ENCODE measurements around the gene ABCF2.

Gene ABCF2

DNA sequence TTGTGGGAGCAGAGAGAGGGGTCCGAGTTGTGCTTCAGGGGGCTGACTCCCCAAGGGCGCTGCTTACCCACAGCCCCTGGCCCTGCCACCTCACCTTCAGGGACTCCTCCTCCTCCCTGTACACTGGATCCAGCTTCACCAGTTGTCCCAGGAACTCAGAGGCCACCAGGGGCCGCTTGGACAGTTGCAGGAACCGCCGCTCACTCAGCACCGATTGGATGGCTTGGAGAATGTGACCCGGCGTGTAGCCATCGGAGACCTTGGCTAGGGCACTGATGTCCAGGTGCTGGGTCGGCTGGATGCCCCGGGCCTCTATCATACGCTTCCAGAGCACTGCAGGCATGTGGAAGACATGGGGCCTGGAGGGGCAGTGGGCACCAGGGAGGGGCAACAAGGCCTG, 35.5 kb downstream of the ABCF2 start:
- no peak for DNase-seq

DNA sequence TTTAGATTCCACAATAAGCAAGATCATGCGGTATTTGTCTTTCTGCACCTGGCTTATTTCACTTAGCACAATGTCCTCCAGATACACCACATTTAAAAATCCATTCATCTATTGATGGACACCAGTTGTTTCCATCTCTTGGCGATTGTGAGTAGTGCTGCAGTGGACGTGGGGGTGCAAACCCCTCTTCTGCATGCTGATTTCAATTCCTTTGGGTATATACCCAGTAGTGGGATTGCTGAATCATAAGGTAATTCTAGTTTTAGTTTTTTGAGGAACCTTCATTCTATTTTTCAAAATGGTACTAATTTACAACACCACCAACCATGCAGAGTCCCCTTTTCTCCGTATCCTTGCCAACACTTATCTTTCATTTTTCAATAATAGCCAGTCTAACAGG, 38.0 kb downstream of the ABCF2 start:
- no peak for DNase-seq

DNA sequence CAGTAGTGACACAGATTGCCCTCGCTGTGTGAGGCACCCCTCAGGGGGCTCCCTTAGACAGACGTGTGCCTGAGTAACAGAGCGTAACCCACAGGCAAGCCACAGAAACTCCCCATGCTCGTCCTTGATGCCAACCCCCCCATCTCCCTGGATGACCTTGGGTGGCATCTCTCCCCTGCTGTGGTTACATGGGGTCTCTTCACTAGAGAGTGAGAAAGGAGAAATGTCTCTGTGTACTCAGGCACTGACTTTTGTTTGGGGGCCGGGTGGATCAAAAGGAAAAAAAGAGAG, 38.8 kb downstream of the ABCF2 start:
- DNase-seq = no peak

DNA sequence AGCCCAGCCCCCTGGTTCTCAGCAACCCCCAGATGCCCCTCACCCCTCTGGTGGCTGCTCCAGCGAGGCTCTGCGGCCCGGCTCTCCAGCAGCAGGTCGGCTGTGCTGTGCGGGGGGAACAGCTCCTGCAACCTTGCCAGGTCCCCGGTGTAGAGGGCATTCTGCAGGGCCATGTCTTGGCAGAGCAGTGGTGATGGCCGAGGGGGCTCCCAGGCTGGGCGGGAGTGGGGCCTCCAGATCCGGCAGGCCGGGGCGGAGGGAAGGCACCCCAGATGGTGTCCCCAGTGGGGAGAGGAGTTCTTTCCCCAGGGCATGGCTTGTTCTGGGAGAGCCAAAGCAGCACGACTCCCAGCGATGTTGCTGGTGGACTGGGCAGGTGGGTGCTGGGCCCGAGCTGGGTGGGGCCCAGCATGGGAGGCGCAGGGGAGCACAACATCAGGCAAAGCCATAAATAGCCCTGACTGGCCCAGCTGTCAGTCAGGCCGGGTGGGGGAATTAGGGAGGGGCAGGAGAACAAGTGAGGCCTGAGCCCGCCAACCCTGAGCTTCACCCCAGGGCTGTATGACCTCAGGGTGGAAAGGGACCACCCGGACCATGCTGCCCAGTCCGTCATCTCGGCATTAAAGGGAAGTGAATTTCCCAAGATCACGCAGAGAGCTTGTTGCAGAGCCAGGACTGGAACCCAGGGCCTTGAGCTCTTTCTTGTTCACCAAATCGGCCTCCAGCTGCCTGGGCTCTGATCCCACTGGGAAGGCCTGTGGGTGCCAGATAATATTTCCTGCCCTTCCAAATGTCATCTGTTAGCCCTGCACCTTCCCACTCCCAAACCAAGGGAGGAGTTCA, 39.4 kb downstream of the ABCF2 start:
- no peak for DNase-seq

DNA sequence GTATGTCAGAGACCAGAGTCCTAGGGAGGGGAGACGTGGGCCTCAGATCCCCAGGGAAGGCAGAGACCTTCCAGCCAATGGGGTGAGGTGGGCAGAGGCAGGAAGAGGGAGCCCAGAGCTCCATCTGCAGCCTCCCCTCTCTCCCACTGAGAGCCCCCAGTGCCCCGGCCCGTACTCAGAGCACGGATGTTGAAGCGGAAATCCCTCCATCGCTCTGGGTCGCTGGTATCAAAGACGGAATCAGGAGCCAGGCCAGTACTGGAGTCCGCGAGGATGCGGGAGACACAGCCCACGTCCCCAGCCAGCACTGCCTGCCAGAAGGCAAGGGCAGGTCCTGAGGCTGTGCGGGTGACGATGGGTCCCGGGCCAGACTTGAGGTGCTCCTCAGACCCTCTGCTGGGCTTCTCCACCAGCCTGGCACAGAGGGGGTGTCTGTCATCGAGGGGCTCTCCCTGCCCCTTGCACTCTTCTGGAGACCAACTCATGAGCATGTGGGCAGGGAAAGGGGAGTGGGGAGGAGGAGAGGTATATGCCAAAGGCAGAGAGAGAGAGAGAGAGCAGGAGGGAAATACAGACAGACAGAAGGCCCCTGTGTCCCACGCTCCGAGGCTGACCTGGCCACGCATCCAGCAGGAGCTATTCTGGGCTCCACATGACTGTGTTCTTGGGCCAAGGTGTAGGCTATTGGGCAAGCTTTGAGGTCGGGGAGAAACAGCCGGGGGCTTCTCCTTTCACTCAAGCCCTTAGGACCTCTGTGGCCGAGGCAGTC, 40.2 kb downstream of the ABCF2 start, which contains the start of gene ASB10:
TSS of gene ASB10 (minus strand) at position 611 of the 769 bp plus-strand sequence. CDS start at position 491, 120 bp downstream.
- no peak for DNase-seq

DNA sequence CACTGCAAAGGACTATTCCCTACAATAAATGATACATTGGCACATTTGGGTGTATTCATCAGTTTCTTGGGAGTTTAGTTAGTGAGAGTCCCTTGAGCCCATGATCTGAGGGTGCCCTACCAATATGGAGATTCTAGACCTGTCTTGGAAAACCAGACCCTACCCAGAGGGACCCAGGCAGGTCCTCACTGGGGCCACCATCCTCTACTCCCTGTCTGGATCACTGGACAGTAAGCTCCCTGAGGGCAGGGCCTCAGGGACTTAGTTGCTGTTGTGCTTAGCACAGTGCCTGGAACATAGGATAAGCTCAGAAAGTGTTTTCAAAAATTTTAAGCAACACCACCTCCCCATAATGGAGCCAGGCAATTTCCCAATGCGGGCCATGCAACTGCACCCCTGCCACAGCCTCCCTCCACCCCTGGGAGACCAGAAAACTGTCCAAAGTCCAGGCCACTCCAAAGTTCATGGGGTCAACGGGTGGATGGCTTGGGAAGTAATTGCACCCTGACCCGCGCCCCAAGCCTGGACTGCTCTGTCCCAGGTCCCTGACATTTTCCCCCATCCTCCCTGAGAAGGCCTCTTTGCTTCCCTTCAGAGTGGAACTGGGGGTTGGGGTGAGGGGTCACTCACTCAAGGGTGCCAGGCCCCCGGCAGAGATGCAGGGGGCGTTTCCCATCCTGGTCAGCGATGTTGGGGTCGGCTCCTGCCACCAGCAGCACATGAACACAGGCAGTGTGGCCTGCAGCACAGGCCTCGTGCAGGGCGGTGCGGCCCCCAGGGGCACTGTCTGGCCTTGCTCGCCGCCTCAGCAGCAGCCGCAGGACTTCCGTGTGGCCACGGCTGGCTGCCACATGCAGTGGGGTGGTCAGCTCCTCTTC, 41.0 kb downstream of the ABCF2 start:
- DNase-seq = no peak

DNA sequence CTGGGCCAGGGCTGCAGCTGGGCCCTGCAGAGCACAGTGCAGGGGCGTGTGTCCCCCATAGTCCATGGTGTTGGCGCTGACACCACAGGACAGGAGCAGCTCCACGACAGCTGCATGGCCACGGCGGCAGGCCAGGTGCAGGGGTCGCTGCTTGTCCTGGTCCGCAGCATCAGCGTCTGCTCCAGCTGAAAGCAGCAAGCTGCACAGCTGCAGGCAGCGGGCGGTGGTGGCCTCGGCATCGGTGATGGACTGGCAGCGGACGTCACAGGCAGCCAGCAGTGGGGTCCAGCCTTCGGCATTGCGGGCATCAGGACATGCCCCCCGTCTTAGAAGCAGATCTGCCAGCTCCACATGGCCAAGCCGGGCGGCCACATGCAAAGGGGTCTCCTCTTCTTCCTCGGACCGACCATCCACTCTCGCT, 46.0 kb downstream of the ABCF2 start:
- no peak for DNase-seq

DNA sequence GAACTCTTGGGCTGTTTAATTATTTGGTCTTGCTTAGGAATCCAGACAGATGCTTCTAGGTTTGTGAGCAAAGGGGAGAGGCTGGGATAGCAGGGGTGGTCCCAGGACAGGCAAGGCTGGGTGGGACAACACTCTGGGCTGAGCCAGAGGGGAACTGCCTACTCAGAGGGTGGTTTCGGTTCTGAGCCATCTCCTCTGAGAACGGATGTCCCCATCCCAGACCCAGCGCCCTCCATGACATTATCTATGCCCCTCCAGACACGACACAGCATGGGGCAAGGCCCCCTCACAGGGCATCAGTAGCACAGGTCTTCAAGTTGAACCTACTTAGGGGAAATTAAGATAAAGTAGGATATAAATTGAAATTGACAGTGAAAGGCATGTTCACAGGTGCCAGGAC, 47.1 kb downstream of the ABCF2 start:
- no peak for DNase-seq

DNA sequence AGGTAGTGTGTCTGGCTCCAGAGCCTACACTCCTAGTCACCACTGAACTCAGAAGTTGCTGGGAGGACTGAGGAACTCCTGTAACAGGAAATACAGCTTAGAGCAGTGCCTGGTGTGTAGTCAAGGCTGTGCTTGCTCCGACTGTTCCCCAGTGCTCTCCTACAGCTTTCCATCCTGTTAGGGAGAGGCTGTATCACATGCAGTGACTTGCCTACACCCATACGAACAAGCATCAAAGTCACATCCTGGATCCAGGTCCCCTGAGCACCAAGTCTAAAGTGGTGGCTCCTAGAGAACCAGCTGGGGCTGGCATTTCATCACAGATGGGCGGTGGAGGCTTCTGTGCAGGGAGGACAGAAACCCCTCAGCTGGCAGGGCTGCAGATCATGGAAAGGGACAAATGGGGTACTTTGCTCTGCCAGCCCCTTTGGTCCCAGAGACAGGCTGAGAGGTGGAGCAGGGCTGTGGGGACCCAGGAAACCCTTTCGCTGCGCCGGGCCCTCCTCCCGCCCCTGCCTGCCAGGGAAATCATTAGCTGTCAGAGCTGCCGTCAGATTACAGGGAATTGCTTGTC, 47.6 kb downstream of the ABCF2 start:
- no peak for DNase-seq

DNA sequence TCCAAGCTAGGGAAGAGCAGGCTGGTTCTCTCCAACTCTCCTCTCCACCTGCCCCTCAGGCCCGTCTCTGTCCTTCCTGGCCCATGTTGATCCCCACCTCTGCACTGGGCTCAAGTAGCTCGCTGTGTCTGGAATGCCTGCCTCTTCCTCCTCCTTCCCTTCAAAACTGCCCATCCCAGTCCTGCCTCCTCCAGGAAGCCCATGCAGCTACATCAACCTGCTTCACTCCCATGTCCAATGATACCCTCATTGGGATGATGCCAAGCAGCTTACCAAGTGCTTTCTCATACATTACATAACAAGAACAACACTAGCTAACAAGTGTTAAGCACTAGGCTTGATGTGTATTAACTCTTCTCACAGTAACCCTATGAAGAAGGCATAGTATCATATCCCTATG, 48.2 kb downstream of the ABCF2 start:
- no peak for DNase-seq

DNA sequence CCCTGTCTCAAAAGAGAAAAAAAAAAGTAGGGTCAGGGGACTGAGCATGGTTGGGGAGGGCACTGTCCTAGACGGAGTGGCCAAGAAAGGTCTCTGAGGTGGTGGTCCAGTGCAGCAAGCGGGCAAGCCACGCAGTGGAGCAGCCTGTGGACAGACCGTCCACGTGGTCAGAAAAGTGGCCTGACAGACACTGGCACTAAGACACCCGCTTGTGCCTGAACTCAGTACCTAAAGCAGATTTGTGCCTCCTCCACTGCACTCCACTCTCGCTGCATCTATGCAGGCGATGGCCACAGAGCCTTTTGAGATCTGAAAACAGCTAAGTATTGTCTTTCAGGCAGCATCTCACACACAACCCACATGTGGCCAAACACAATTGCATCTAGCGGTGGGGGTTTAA, 48.8 kb downstream of the ABCF2 start:
- DNase-seq = no peak

DNA sequence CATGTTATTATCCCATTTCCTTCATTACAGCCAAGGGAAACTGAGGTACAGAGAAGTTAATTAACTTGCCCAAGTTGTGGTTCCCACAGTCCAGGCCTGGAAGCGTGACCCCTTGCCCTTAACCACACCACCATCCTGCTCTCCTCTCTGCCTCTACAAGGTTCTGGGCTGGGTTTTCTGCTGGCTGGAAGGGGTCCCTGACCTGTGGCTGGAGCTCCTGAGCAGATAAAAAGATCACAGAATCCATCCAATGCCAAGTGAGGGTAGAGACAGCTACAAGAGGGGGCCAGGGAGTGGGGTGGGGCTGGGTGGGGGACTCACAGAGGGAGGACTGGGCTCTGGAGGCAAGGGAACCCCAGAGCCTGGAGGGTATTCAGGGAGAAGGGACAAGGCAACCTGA, 49.7 kb downstream of the ABCF2 start:
- no peak for DNase-seq

DNA sequence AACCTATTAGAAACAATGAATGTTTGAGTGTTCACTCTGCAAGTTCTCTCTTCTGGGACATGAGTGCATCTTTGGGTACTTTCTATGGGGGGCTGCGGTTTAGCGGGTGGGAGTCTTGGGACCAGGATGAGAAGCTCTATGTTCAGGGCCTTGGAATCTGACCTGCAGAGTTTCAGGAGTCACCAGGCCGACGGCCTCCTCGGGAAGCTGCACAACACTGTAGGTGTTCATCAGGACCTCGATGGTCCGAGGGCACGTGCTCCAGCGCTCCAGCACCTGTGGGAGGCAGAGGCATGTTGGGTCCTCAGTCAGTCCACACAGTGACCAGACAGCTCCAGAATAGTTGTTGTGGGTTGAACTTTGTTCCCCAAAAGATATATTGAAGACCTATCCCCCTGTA, 50.6 kb downstream of the ABCF2 start:
- no peak for DNase-seq

DNA sequence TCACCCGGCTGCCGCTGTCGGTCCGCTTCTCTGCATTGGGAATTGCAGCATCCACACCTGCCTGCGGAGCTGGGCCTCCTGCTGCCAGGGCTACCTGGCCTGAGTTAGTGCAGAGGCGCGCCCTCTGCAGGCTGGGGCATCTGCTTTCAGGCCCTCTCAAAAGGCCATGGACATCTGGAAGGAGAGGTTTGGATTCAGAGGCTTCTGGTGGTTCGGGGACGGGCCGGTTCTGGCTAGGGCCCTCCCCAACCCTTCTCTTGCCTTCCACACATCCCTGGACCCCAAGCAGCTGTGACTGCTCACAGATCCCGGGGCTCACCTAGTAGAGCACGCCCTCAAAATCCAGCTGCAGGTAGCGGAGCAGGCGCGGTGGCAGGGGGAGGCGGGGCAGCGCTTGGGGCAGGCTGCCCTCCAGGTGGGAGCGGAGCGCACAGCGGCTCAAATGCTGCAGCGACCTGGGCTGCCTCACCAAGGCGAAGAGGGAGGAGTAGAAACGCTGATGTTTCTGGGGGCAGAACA, 51.2 kb downstream of the ABCF2 start:
- DNase-seq = no peak

DNA sequence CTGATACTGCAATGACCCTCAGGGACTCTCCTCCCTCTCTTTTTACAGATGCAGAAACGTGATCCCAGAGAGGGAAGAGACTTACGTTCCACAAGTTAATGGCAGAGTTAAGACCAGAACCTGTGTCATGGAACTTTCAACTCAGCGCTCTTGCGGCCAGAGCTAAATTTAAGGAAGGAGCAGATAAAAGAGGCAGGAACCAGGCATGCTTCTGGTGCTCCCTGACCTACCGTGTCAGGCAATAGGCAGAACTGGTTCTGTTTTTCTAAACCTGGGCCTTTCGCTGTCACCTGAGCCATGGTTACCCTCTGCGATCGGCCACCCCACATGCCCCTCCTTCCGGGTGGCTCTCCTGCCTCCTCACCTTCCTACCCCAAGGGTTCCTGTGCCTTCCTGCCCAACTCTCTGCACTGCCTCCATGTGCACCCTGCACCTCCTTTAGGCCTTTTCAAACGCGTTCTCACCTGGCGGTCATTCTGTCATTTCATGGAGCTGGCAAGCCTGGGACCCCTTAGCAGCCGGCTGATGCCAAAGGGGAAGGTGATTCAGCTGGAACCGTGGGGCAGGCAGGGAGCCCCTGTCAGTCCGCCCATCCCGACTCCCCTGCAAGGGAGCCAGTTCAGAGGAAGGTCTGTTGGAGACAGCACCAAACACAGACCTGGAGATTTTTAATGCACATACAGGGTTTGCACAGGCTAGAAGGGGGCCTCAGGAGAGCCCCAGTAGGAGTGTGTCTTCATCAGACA, 51.8 kb downstream of the ABCF2 start:
- DNase-seq = no peak

DNA sequence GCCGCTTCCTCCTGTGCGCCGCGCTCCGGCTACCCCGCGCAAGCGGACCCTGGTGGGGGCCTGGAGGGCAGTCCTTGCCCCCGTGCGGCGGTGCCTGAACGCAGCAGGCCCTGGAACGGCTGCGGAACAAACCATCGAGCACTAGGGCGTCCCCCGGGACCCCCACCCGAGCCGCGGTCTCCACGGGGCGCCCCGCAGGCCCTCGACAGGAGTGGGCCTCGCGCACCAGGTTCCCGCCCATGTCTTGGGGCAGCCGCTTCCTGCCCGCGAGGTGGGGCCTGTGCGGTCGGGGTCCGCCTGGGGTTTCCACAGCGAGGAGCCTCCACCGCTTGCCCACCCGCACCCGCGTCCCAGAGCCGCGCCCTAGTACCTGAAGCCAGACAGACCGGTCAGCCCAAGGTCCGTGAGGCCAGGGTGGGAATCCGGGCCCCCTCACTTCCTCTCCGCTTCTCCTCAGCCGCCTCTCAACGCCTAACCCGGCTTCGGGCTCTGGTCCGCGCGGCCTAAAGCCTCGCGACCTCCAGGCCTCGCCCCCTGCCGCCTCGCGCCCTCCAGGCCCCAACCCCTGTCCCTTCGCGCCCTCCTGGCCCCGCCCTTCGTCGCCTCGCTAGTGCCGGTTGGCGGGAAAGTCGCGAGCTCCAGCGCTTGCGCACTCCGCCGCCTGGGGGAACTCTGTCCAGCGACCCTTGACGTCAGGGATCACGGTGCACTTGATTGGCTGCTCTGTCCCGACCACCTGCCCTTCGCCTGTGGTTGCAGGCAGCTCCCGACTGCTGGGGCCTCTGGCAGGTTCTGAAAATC, 52.6 kb downstream of the ABCF2 start:
- DNase-seq = no peak

DNA sequence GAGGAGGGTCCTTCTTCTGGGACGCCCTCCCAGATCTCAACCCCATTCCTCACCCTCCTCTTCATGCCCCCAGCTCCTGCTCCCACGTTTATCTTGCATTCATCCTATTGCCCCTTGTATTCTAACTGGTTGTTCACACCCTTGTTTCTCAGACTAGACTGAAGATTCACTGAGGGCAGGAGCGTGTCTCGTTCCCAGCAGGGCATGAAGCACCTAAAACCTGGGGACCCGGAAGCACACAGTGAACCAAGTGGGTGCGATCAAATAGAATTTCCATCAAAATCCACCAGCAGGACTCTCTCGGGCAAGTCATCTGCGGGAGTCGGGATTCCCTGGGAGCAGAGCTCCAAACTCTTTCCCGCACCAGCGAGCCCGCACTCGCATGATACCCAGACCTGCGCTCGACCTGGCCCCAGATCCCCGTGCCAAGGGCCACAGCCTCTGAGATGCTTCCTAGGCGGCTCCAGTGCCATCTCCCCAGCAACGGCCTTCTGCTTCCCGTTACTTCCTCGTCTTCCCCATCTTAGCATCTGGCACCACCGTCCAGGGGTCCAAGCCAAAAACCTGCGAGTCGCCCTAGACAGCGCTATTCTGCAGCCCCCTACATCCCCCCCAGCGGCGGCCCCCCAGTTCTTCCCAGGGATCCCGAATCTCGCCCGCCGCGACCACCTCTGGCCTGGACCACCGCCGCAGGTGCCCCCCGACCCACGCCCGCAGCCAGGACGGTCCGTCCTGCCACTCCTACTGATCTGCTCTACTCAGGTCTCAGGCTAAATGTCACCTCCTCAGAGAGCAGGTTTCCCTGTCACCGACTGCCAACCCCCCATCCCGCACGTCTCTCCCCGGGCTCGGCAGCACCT, 53.4 kb downstream of the ABCF2 start:
- no peak for DNase-seq

DNA sequence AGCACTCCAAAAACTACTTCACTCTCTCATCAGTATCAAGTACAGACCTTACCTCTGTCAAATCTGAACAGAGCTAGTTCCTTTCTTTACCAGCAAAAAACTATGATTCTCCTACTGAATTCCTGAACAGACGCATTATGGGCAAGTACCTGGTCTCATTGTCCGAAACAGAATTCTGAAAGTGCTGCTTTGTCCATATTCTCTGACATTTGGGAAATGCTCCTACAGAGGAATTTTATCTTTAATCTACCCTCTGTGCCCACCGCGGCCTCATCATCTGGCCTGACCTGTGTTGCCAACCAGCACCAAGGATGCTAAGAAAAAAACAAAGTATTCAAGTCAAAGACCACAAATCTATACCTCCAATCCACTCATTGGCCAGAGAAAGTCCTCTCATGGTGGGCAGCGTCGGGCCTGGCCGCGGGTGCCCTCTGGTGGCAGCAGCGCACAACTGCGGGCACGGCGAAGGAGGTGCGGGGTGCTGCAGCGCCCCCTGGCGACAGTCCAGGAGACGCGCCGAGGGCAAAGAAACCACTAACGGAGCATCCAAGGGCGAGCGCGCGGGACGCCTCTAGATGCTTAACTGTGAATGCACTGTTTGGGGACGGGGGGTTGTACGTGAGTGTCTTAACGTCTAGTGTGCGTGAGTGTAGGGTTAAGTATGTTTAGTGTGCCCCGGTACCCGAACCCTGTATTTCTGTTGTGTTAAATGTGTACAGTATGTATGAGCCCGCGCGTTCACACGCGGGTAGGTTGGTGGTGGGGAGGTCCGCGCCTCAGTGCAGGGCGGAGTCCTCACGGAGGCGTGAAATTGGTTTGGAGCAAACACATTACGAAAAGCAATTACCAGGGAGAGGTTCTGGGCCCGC, 54.5 kb downstream of the ABCF2 start:
- DNase-seq = peak; percentile 69

DNA sequence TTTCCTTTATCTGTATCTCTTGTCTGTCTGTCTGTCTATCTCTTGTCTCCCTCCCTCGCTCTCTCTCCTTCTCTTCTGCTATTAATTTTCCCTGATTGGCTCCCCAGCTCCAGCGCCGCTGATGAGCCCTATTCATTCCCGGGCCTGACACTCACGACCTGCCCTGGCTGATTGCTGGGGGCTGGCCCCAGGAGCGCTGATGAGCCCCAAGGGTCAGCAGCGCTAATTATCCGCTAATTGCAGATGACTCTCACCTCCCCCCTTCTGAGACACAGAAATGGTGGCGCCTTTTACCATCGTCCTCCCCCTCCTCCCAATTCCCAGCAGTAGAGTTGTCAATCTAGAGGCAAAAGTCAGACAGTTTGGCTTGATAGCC, 58.2 kb downstream of the ABCF2 start:
- no peak for DNase-seq
